HCT116 (cell line): Measurements from ENCODE around the gene NUP133. TPM values are rescaled to one million over a fixed set of nuclear protein-coding genes. Genes with fewer than 3 reads are reported as not detected.

Experiments used
- ATAC-seq: fragments of 200-7000 bp; cut with Tn5 transposase; 2 replicates; pipeline ENCODE4 v1.9.1; 2020; ENCODE audit warnings: mild to moderate bottlenecking, moderate library complexity
- BruUV-seq: library from RNA; stranded (reverse); fragments of 400-500 nt; replicated peaks from 2 replicates; lab custom pipeline; 2021; lab: Mats Ljungman, UMichigan
- CTCF ChIA-PET: fragments of 300-600 bp; sonication (Branson Sonifier 250); formaldehyde crosslinking; loops from one replicate; lab custom pipeline; 2021; ENCODE audit warnings: antibody characterized with exemption; lab: Charles Lee
- POLR2A ChIA-PET: fragments of 300-600, 350-600 bp; sonication (Branson Sonifier 250); formaldehyde crosslinking; loops from one replicate; lab custom pipeline; 2021; ENCODE audit warnings: antibody characterized with exemption; lab: Charles Lee
- RAD21 ChIA-PET, 2 experiments: fragments of 300-600 bp; sonication (Branson Sonifier 250); formaldehyde crosslinking; loops; one replicate each; lab custom pipeline; 2023; ENCODE audit warnings: low total read pairs in 2 of 2; ENCODE audit not compliant: uncharacterized antibody in 2 of 2, unreplicated experiment in 2 of 2, low non-redundant PET in 1 of 2; lab: Charles Lee
- DNase-seq: peaks from one replicate; pipeline ENCODE4 v3.0.0-alpha.2; 2010; ENCODE audit warnings: low read depth, low spot score
- H2AFZ ChIP-seq: fragments of 200-600 bp; shearing (Covaris generic), sonication (generic); 2 replicates; pipeline ENCODE4 v1.6.1; 2017; ENCODE audit warnings: low read depth, mixed run types, mixed read lengths, antibody characterized with exemption, low read length; ENCODE audit not compliant: poor library complexity, severe bottlenecking
- H3K27ac ChIP-seq: 2 replicates; pipeline ENCODE4 v1.5.1; 2012; ENCODE audit warnings: low read depth, low read length
- H3K27me3 ChIP-seq: fragments of 200-600 bp; sonication (generic); 2 replicates; pipeline ENCODE4 v1.6.1; 2016; ENCODE audit warnings: mixed run types, low read length, mixed read lengths; ENCODE audit not compliant: insufficient read depth
- H3K36me3 ChIP-seq, 2 experiments: fragments of 200-500 bp in 1 of 2; fragments of 200-600 bp in 1 of 2; sonication (Bioruptor generic) in 1 of 2; sonication (generic) in 1 of 2; 2 replicates each; pipeline versions ENCODE4 v1.5.1 to v1.6.1; 2014 to 2016; ENCODE audit warnings: low read length in 2 of 2, inconsistent platforms in 1 of 2, mixed read lengths in 1 of 2, mixed run types in 1 of 2; ENCODE audit not compliant: insufficient read depth in 2 of 2, control insufficient read depth in 1 of 2
- H3K4me1 ChIP-seq, 2 experiments: fragments of 200-600 bp in 1 of 2; sonication (generic) in 1 of 2; 2 replicates each; pipeline versions ENCODE4 v1.5.1 to v1.6.1; 2012 to 2017; ENCODE audit warnings: low read length in 2 of 2, inconsistent platforms in 1 of 2, mild to moderate bottlenecking in 1 of 2, mixed read lengths in 1 of 2, mixed run types in 1 of 2, moderate library complexity in 1 of 2; ENCODE audit not compliant: insufficient read depth in 2 of 2, control insufficient read depth in 1 of 2
- H3K4me2 ChIP-seq: fragments of 200-600 bp; sonication (generic); 2 replicates; pipeline ENCODE4 v1.6.1; 2017; ENCODE audit warnings: mixed run types, low read length, mixed read lengths
- H3K4me3 ChIP-seq, 2 experiments: fragments of 200-600 bp in 1 of 2; sonication (generic) in 1 of 2; replicated peaks in 1 of 2; 2 replicates each; pipeline ENCODE4 v1.5.1; 2011 to 2016; ENCODE audit warnings: low read length in 2 of 2, control low read depth in 1 of 2, low read depth in 1 of 2, mild to moderate bottlenecking in 1 of 2, mixed read lengths in 1 of 2, mixed run types in 1 of 2
- H3K79me2 ChIP-seq: fragments of 200-600 bp; sonication (generic); 2 replicates; pipeline ENCODE4 v1.6.1; 2017; ENCODE audit warnings: mild to moderate bottlenecking, mixed run types, low read length, moderate library complexity, mixed read lengths; ENCODE audit not compliant: insufficient read depth
- H3K9ac ChIP-seq: fragments of 200-600 bp; sonication (generic); 2 replicates; pipeline ENCODE4 v1.6.1; 2016; ENCODE audit warnings: low read length, mixed read lengths
- H3K9me2 ChIP-seq: fragments of 200-600 bp; sonication (generic), shearing (Covaris generic); 2 replicates; pipeline ENCODE4 v1.6.1; 2017; ENCODE audit warnings: mixed run types, mild to moderate bottlenecking, moderate library complexity; ENCODE audit not compliant: insufficient read depth
- H3K9me3 ChIP-seq, 2 experiments: fragments of 200-500 bp in 1 of 2; fragments of 200-600 bp in 1 of 2; sonication (Bioruptor generic) in 1 of 2; sonication (generic) in 1 of 2; 2 replicates each; pipeline ENCODE4 v1.6.1; 2014 to 2017; ENCODE audit warnings: low read length in 2 of 2, mixed read lengths in 2 of 2, inconsistent platforms in 1 of 2, low read depth in 1 of 2, mild to moderate bottlenecking in 1 of 2, mixed run types in 1 of 2, moderate library complexity in 1 of 2; ENCODE audit not compliant: control insufficient read depth in 1 of 2, insufficient read depth in 1 of 2
- H4K20me1 ChIP-seq: fragments of 200-600 bp; sonication (generic), shearing (Covaris generic); 2 replicates; pipeline ENCODE4 v1.6.1; 2017; ENCODE audit warnings: mixed run types, mild to moderate bottlenecking, moderate library complexity; ENCODE audit not compliant: insufficient read depth
- CBX3 ChIP-seq: IDR thresholded peaks from 2 replicates; pipeline ENCODE4 v1.6.1; 2012; ENCODE audit warnings: low read depth
- EGR1 ChIP-seq: IDR thresholded peaks from 2 replicates; pipeline ENCODE4 v1.6.1; 2012; ENCODE audit warnings: low read depth
- EZH2 ChIP-seq: fragments of 200-600 bp; sonication (generic); IDR thresholded peaks from 2 replicates; pipeline ENCODE4 v1.6.1; 2017; ENCODE audit warnings: antibody characterized with exemption, mixed run types
- FOSL1 ChIP-seq: IDR thresholded peaks from 2 replicates; pipeline ENCODE4 v1.6.1; 2012; ENCODE audit warnings: low read depth
- JUND ChIP-seq: IDR thresholded peaks from 2 replicates; pipeline ENCODE4 v1.6.1; 2012
- MAX ChIP-seq: IDR thresholded peaks from 2 replicates; pipeline ENCODE4 v1.6.1; 2012
- POLR2A ChIP-seq: IDR thresholded peaks from 2 replicates; pipeline ENCODE4 v1.7.0; 2011; ENCODE audit warnings: borderline replicate concordance; ENCODE audit not compliant: insufficient read depth, insufficient read length; ENCODE audit errors: extremely low read depth
- SIN3A ChIP-seq: IDR thresholded peaks from 2 replicates; pipeline ENCODE4 v1.6.1; 2012; ENCODE audit warnings: low read depth
- SP1 ChIP-seq: IDR thresholded peaks from 2 replicates; pipeline ENCODE4 v1.6.1; 2012; ENCODE audit warnings: low read depth
- TCF7L2 ChIP-seq: IDR thresholded peaks from 2 replicates; pipeline ENCODE4 v1.7.0; 2011; ENCODE audit warnings: borderline replicate concordance, inconsistent platforms; ENCODE audit not compliant: insufficient read depth, insufficient read length; ENCODE audit errors: extremely low read depth
- ZBTB33 ChIP-seq: IDR thresholded peaks from 2 replicates; pipeline ENCODE4 v1.6.1; 2011; ENCODE audit warnings: mild to moderate bottlenecking, low read length, moderate library complexity; ENCODE audit not compliant: insufficient replicate concordance; ENCODE audit errors: extremely low read depth
- ZFX ChIP-seq: fragments of 450-650 bp; IDR thresholded peaks from 2 replicates; pipeline ENCODE4 v1.6.1; 2017
- ZNF274 ChIP-seq: fragments of 200-500 bp; sonication (Bioruptor generic); IDR thresholded peaks from 2 replicates; pipeline ENCODE4 v1.6.1; 2014; ENCODE audit warnings: mild to moderate bottlenecking, low read depth, low read length, inconsistent platforms
- intact Hi-C: fragments of 100-400 bp; cut with micrococcal nuclease; formaldehyde crosslinking; loops from 2 replicates; pipeline ENCODE4 v1.10.0; 2022
- total RNA-seq: library from RNA; stranded (reverse); gene quantifications from one replicate; pipeline ENCODE4 v1.2.1, GENCODE V29; 2021; ENCODE audit not compliant: unreplicated experiment

Gene NUP133
- total RNA-seq, 1 experiment from 2014 or later = 52.5 TPM

- Histone ChIP-seq H2AFZ (no peak overlapping the region), H3K27ac (no peak overlapping the region), H3K4me2 (no peak overlapping the region), H3K9me3 (no peaks in the 10 kb centered on the region), H3K9ac (no peak overlapping the region), H3K4me1 (no peaks in the 10 kb centered on the region), H3K36me3 (peaks cover 24 to 36% of the 10 kb centered on the region in 2 experiments), H3K4me3 (no peak overlapping the region), H3K79me2 (no peaks in the 10 kb centered on the region), H3K9me2 (no peaks in the 10 kb centered on the region), H3K27me3 (no peaks in the 10 kb centered on the region), H4K20me1 (no peaks in the 10 kb centered on the region)
- CTCF ChIA-PET = interaction anchor here (1.6 kb wide), 1 partner anchor 233 kb away, joined by 4 read pairs; no protein-coding TSS in a partner anchor
- DNase-seq = no peak
- BruUV-seq = no TSS peak
- TF ChIP-seq EZH2 (no peak), EGR1 (no peak), TCF7L2 (no peak), FOSL1 (no peak), POLR2A (no peak), JUND (no peak), MAX (no peak), CBX3 (no peak), SP1 (no peak), SIN3A (no peak), ZBTB33 (no peak), ZNF274 (no peak), ZFX (no peak)
- TF ChIP-seq, all 23 proteins: peak for 0
- intact Hi-C loops = loop anchor here (10.0 kb wide), 1 partner anchor 792 kb away; no protein-coding TSS in a partner anchor
- RAD21 ChIA-PET = no interaction called here
- POLR2A ChIA-PET = no interaction called here
- ATAC-seq = no peak
Observed at GRCh38 chr1:229487181-229487580, 21.0 kb downstream of the NUP133 start.
